Measurements from ENCODE around the gene UQCRC1.

UQCRC1 gene

DNA sequence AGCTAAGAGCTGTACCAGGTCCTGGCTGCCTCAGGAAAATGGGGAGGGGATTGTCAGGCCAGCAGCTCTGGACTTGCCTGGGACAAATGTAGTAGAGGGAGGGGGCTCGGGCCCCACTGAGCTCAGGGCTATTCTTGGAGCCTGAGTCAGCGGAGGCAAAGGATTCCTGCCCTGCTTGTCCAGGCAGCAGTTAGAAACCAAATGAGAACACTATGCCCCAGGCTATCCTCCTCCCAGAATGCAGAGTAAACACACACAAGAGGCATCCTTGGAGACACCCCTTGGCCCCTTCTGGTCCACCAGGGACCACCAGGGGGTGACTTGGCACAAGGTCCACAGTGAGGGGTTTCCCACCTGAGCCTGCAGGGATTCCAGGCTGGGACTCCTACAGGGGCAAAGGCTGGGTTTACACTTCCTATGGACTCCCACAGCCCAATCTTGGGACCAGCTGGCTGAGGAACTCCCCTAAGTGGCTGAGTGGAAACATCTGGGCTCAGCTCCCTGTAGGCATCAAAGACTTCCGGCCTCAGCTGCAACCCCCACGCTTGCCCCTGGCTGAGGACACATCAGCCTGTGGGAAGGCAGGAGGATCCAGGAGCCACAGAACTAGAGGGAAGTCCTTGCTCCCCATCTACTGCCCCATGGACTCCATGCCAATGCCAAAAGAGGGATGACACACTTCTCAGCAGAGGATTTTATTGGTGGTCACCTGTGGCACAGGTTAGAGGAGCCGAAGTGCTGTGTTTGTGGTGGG lies 10.9 kb downstream of the UQCRC1 start:
- peak; percentile 75 for DNase-seq (ENCODE audit: low read depth)

DNA sequence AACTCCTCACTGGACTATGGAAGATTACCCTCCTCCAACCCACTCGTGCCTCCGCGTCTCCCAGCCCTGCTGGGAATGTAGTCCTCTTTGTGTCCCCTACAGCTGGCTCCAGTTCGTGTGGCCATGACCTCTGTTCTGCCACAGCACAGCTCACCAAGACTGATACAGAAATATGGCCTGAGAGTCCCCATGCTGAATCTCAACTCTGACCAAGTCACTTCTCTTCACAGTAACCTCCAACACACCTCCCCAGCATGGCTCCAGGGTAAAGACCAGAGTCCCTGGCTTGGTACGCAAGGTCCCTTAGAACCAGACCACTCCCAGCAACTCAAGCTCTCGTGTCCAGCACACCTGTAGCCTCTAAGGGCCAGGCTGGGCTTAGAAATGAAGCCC lies 12.0 kb downstream of the UQCRC1 start:
- no peak for DNase-seq (ENCODE audit: low read depth)

DNA sequence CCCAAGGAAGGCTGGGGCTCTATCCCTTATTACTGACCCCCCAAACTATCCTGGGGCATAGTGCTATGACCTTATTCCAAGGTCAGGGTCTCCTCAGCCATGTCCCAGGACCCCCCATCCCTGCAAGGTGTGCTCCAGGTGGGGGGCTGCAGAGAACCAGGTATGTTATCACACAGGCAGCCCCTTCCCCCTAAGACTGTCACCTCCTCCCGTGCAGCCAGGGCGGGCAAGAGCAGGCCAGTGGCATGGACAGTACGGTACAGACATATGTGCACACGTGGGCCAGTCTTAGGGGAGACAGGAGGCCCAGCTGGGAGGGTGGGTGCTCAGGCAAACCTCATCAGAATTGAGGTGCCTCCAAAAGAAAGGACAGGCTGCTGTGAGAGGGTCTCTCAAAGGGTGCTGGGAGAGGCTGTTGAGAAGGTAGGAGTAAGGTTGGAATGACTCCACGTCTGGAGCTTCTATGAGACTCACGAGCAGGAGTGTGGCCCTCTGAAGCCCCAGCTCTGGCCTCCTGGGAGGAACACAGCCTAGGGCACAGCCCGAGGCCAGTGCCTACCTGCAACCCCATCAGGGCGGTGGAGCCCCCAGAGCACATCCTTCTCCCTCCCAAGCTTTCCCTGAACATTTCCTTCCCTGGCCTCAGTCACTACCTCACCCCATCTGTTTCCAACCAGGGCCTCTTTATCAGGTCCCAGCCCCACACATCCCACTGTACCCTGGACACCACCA lies 12.6 kb downstream of the UQCRC1 start:
- DNase-seq (ENCODE audit: low read depth), result no peak

DNA sequence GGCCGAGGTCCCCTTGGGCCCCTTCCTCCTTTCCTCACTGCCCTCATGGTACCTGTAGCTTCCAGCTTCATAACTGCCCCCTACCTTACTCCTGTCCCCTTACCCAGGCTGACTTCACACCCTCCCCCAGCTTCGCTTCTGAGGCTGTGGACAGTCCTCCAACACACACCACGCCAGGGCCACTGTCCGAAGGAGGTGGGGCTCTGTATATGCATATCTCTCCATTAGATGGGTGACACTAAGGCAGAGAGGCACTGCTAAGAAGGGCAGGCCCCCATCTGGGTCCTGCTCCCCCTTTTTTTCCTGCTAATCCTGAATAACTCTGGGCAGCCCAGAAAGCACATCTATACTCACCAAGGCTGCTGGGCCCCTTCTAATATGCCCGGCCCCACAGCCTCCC lies 13.3 kb downstream of the UQCRC1 start:
- no peak for DNase-seq (ENCODE audit: low read depth)

DNA sequence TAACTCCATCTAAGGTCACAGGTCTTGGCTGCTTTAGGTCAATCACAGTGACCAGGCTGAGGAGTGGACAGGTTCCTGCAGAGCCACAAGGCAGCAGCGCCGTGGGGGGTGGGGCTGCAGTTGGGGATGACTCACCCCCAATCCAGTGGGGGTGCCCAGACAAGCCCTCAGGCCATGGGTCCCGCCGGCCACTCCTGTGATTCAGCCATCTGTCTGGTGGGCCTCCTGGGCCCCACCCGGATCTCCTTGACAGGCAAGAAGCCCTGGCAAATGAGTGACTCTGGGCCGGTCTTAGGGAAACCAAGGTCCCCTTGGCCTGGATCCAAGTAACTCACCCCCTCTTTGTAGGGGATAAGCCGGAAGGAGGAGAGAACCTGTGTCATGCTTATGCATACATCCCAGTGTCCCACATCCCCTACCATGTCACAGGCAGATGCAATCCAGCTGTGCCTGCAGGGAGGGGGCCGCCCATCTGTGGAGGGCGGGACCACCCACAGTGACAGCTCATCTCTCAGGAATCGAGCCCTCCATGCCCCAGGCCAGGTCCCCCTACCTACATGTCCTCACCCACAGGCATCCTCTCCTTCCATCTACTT lies 13.8 kb downstream of the UQCRC1 start:
- peak; percentile 94 for DNase-seq (ENCODE audit: low read depth)

DNA sequence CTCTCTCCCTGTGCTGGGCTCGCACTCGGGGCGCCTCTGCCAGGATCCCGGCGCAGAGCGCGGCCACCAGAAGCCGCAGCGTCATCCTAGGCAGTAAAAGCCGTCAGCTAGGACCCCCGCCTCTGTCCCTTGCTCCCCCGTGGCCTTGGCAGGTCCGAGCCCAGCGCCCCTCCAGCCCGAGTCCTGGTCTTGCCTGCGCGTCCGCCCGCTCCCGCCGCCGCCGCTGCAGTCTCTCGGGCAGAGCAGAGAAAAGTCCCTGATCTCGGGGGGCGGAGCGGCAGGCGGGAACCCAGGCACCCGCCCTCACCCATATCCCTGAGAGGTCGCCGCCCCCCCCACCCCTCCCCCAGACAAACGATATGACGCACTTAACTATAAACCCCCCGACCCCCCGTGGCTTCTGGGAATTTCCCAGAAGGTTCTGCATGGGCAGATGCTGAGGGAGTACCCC lies 14.3 kb downstream of the UQCRC1 start, which contains the start of gene COL7A1:
TSS of gene COL7A1 (minus strand) at position 255 of the 451 bp plus-strand sequence. CDS start at position 85, 170 bp downstream.
- no peak for DNase-seq (ENCODE audit: low read depth)

DNA sequence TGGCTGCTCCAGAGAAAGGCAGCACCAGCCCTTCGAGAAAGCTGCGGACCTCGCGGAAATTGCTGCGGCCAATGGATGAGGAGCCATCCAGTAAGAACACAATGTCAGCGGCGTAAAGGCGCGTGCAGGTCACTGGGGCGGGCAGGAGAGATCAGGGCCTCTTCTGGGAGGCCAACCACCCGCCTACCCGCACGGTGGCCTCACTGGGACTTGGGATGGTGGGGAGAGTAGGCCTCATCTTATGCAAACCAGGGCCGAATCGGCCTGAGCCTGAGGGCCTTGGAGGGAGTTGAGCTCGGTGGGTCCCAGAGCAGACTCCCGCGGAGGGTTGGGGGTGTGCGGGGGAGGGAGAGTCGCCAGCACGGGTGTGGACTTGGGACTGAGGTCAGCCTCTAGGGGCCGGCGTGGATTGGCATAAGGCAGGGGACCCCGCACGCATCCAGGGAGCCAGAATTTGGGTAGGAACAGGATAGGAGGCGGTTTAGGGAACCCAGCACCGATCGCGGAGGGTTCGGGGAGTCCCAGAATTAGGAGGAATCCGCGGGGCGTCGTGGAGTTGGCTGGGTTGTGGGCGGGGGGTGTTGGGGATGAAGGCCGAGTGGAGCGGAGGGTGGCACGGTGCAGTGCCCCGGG lies 14.9 kb downstream of the UQCRC1 start:
- DNase-seq (ENCODE audit: low read depth), result no peak

DNA sequence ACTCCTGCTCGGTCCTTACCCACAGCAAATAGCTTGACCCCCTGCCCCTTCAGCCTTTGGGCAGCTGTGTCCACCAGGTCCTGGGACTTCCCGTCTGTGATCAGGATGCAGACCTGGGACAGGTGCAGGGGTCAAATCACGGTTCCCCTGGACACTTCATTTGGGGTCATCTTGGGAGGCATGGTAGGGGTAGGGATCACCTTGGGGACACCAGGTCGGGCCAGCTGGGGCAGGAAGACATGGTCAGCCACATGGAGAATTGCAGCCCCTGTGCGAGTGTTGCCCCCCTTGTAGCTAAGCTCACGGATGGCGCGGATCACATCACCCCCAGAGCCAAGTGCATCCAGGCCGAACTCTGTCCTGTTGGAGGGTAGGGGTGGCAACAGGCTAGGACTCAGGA lies 16.1 kb downstream of the UQCRC1 start:
- no peak for DNase-seq (ENCODE audit: low read depth)

DNA sequence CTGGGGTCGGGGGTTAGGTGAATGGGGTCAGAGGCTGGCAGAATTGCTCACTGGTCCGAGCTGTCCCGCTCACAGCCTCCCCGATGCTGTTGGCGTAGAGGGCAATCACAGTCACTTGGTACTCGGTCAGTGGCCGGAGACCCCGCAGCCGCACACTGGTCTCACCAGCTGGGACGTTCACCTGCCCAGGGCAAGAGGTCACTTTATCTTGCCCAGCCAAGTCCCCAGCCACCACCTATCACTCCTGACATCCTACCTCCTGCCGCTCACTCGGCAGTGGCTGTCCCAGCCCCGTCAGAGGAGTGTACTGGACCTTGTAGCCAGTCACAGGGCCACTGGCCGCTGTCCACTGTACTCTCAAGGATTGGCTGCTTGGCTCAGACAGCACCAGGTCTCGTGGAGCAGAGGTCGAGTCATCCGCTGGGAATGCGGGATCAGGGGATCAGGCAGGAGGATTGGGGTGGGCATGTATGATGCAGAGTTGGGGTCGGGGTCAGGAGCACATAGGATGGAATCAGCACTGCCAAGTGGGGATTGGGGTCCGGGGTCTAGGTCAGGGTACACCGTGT lies 16.8 kb downstream of the UQCRC1 start:
- DNase-seq (ENCODE audit: low read depth), result no peak

DNA sequence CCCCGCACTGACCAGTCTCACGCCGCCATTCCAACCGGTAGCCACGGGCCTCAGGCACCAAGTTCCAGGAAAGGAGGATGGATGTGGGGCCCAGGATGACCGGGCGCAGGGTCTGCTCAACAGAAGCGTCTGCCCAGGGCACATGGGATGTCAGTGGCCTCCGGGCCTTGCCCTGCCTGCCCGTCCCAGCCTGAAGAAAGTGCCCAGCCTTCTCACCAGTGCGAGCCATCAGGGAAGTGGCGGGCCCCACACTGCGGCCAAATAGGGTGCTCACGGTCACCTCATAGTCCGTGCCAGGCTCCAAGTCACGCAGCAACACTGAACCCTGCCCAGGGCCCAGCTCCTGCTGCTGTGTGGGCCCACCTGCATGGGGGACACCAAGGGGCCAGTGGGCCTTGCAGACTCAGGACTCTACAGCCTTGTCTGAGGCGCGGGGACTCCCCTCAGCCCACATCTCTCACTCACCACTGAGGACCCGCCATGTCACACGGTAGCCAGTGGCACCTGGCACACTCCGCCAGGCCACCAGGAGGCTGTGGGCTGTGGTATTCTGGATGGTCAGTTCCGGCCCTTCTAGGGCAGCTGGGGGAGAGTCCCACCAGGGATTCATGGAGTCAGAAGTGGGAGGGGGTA lies 17.4 kb downstream of the UQCRC1 start:
- DNase-seq (ENCODE audit: low read depth), result no peak

DNA sequence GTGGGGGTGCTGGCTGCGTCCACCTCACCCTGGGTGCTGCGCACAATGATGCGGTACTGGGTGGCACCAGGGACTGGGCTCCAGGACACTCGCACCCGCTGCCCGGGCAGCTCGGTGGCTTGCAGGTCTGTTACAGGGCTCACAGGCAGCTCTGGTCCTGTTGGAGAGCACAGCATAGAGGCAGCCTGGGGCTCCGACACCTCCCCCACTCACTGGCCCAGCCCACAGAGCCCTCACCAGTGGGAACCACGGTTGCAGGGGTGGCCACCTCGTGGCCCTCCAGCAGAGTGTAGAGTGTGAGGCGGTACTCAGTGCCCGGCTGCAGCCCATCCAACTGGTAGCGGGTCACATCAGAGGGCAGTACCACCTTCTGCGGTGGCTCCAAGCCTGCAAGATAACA lies 18.0 kb downstream of the UQCRC1 start:
- DNase-seq (ENCODE audit: low read depth), result no peak

DNA sequence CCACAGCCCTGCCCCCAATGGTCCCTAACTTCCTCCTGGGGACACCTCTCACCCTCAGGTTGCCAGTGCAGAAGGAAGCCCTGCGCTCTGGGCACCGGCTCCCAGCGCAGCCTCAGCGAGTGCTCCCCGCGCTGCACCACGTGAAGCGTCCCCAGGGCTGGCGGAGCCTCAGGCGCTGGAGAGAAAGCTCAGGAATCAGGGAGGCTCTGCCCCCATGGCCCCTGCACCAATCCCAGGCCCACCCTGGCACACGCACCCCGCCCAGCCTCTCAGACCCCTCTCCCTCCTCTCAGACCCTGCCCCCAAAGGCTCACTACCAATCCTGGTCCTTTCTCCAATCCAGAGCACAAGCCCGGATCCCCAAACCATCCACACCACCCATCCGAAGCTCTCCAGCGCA lies 21.2 kb downstream of the UQCRC1 start:
- no peak for DNase-seq (ENCODE audit: low read depth)

DNA sequence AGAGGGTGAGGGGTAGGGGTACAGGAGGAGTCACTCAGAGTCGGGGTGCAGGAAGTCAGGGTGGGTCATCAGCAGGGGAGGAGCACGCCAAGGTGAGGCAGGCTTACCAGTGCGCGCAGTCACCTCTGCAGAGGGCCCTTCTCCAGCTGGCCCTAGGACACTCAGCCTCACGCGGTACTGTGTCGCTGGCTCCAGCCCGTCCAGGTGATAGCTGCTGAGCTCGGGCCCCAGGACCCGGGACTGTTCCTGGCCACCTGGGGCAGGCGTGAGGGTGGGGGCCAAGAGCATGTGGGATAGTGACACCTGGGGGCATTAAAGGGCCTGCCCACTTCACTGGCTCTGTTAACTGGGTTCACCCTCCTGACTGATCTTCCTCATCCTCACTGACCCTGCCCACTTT lies 21.8 kb downstream of the UQCRC1 start:
- DNase-seq (ENCODE audit: low read depth), result no peak

DNA sequence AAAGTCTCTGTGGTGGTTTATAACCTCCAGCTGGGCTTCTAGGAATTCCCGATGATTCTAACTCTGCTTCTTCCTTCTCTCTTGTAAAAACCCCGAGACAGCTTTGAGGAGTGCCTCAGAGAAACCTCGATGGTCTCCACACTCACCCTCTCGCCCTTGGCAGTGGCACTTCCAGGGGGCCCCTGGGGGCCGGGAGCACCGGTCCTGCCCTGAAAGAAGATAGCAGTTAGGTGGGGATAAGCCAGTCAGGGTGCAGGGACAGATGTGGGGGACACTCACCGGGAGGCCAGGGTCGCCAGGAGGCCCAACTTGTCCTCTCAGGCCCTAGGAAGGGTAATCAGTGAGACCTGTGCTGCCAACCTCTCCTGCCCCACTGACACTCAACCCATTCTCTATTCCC lies 24.0 kb downstream of the UQCRC1 start:
- DNase-seq (ENCODE audit: low read depth), result no peak

DNA sequence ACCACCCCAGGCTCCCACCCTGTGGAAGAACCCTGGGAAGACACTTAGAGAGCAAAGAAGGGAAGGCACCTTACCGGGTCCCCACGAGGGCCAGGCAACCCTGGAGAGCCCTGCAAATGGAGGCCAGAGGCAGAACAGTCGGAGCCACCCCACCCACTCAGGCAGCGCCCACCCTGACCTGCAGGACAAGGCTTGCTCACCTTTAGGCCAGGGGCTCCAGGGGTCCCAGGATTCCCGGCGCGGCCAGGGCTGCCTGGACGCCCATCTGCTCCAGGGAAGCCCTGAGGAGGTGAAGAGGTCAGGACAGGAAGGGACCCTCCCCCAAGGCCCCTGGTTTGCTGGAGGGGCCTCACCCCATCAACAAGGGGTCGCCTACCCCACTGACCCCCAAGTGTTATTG lies 24.6 kb downstream of the UQCRC1 start:
- no peak for DNase-seq (ENCODE audit: low read depth)

DNA sequence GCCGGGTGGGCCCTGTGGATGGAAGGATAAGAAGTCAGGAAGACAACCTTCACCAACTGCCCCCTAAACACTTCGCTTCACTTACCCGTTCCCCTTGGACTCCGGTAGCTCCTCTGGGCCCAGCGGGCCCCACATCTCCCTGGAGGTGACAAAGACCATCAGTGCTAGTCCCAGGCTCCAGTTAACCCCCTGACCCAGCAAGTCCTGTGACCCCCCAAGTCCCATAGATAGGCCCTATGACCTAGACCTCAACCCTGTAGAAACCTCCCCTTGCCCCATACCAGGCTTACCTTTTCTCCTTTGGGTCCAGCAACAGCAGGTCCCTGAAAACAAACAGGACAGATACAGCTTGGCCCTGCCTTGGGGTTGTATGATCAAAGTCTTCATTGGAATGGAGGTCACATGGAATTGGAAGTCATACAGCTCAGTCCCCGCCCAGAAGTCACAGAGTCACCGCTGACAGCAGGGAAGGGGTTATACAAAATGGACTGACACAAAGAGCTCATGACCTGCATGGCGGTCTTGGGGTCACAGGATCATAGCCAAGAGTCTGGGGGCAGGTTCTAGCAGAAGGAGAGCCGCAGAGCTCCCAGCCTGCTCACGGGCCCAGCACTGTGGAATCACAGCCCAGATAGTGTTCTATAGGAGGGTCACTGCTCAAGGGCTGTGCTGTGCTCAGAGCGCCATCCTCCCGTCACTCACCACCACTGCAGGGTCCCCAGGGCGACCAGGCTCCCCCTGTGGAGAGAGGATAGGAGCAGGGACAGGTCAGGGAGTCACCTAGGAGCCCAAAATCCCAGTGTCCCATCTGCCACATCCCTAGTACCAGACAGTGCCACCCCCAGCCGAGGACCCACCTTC lies 27.6 kb downstream of the UQCRC1 start:
- DNase-seq (ENCODE audit: low read depth), result no peak

DNA sequence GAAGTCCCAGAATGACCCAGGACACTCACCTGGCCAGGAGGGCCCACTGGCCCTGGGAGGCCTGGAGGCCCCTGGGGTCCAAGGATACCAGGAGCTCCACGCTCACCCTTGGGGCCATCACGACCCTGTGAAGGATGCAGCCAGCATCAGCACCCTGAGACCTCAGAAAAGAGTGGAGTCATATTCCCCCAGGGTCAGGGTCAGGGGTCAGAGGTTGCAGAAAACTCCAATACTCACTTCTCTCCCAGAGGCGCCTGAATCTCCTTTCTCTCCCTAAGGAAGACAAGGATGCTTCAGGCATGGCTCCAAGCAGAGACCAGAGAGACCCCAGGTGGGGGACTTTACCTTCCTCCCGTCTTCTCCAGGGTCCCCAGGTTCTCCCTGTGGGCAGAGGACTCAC lies 32.8 kb downstream of the UQCRC1 start:
- DNase-seq (ENCODE audit: low read depth), result no peak

DNA sequence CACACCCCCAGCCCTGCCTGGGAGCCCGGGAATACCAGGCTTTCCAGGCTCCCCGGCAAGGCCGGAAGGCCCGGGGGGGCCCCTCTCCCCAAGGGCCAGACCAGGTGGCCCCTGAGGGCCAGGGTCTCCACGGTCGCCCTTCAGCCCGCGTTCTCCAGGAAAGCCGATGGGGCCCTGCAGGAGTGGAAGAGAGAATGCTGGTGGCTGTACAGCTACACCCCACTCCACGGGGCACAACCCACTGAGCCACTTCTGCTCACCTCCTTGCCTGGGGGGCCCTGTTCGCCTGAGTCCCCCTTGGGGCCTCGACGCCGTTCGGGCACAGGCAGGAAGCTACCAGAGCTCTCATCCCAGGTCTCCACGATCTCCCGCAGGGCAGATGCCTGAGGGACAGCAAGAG lies 34.1 kb downstream of the UQCRC1 start:
- no peak for DNase-seq (ENCODE audit: low read depth)

DNA sequence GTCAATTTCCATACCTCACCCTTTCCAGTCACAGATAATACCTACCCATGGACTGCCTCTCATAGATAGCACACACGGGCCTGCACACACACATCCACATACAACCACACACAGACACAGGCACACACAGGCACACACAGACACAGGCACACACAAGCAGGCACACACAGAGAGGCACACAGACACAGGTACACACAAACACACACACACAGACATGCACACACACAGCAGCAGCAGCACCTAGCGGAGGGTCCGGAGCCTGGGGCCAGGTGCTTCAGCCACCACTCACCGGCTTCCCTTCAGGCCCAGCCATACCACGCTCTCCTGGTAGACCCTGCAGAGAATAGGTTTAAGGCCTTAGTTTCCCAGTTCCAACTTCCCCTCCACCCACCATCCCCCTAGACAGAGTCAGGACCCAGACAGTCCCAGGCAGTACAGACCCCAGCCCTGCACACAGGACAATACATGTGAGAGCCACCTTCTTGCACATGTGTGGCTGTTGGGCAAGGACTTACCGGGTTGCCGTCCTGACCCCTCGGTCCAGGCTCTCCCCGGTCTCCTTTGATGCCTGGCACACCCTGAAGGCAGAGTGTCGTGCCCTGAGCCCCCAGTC lies 35.4 kb downstream of the UQCRC1 start:
- no peak for DNase-seq (ENCODE audit: low read depth)

DNA sequence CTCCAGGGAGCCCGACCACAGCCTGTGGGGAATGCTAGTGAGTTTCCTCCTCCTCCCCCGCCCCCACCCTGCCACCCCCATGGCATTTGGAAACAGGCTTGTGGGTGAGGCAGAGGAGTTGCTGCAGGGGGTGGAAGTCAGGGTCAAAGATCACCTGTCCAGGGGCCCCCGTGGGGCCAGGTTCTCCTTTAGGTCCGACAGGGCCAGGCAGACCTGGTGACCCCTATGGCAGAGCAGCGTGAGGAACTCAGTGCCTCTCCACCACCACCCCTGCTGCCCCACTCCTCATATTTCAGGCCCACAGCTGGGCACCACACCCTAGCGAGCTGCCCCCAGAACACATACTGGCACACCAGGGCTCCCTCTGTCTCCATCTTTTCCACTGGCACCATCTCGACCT lies 36.9 kb downstream of the UQCRC1 start:
- no peak for DNase-seq (ENCODE audit: low read depth)

All from HS-5 (cell line).